ENCODE data around the gene DKK3. TPM values are rescaled to one million over a fixed set of nuclear protein-coding genes. Genes with fewer than 3 reads are reported as not detected.
A peak's percentile ranks its signal among the peaks of the same experiment; 100 is the strongest.

Gene DKK3
- polyA plus RNA-seq, 2 of the 4 experiments (the other 2 are of a cell fraction) = 18.4 to 20.8 TPM

- 91% methylated on average over 6 of the region's 6 CpGs for WGBS (ENCODE audit: missing lambda C conversion rate)
- POLR2A ChIA-PET = no interaction called here
- FAIRE-seq (no peak), ATAC-seq (no peak), DNase-seq (ENCODE audit: low read depth in 1 of 2, low spot score in 1 of 2) (no peak)
- Histone ChIP-seq H3K9me3 (no peaks in the 10 kb centered on the region), H3K4me2 (no peak overlapping the region), H3K4me1 (peaks cover 53% of the 10 kb centered on the region), H3K27ac (peak overlapping the region; percentile 40 to 71; a peak in 2 of 6 replicates), H3K4me3 (no peak overlapping the region)
- CTCF ChIA-PET = interaction anchor here (0.8 to 1.6 kb wide), 4 partner anchors 14 to 63 kb away, joined by 3 to 6 read pairs (median 4); no protein-coding TSS in a partner anchor
- TF ChIP-seq TFCP2L1 (CRISPR knock-in tag; IDR thresholded peaks at IDR 0.05) = no peak
- no peak for TF ChIP-seq PBX3 (IDR thresholded peaks at IDR 0.05)
- no peak for TF ChIP-seq RNF2 (IDR thresholded peaks at IDR 0.05; ENCODE audit: borderline replicate concordance, low read depth)
- TF ChIP-seq, protein P1, sequence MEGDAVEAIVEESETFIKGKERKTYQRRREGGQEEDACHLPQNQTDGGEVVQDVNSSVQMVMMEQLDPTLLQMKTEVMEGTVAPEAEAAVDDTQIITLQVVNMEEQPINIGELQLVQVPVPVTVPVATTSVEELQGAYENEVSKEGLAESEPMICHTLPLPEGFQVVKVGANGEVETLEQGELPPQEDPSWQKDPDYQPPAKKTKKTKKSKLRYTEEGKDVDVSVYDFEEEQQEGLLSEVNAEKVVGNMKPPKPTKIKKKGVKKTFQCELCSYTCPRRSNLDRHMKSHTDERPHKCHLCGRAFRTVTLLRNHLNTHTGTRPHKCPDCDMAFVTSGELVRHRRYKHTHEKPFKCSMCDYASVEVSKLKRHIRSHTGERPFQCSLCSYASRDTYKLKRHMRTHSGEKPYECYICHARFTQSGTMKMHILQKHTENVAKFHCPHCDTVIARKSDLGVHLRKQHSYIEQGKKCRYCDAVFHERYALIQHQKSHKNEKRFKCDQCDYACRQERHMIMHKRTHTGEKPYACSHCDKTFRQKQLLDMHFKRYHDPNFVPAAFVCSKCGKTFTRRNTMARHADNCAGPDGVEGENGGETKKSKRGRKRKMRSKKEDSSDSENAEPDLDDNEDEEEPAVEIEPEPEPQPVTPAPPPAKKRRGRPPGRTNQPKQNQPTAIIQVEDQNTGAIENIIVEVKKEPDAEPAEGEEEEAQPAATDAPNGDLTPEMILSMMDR (IDR thresholded peaks at IDR 0.05) = no peak
- TF ChIP-seq, protein P2, sequence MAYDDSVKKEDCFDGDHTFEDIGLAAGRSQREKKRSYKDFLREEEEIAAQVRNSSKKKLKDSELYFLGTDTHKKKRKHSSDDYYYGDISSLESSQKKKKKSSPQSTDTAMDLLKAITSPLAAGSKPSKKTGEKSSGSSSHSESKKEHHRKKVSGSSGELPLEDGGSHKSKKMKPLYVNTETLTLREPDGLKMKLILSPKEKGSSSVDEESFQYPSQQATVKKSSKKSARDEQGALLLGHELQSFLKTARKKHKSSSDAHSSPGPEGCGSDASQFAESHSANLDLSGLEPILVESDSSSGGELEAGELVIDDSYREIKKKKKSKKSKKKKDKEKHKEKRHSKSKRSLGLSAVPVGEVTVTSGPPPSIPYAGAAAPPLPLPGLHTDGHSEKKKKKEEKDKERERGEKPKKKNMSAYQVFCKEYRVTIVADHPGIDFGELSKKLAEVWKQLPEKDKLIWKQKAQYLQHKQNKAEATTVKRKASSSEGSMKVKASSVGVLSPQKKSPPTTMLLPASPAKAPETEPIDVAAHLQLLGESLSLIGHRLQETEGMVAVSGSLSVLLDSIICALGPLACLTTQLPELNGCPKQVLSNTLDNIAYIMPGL (CRISPR knock-in tag; IDR thresholded peaks at IDR 0.05; ENCODE audit: borderline replicate concordance) = no peak
- TF ChIP-seq FOSB (CRISPR knock-in tag; IDR thresholded peaks at IDR 0.05) = no peak
These were observed 12.8 kb downstream of the DKK3 start for GRCh38 chr11:11995601-11996000.

- Histone ChIP-seq H3K27ac (peak overlapping the region; percentile 71 to 80), H3K4me1 (peaks cover 52% of the 10 kb centered on the region), H3K4me3 (no peak overlapping the region), H3K9me3 (no peaks in the 10 kb centered on the region), H3K4me2 (peak overlapping the region; percentile 57)
- no peak for TF ChIP-seq ESRRA (IDR thresholded peaks at IDR 0.05; ENCODE audit: borderline replicate concordance, low read length)
- TF ChIP-seq, protein P3, sequence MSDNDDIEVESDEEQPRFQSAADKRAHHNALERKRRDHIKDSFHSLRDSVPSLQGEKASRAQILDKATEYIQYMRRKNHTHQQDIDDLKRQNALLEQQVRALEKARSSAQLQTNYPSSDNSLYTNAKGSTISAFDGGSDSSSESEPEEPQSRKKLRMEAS (IDR thresholded peaks at IDR 0.05) = peak; percentile 54; the same call in 1 of the 2 replicates
- TF ChIP-seq, protein P4, sequence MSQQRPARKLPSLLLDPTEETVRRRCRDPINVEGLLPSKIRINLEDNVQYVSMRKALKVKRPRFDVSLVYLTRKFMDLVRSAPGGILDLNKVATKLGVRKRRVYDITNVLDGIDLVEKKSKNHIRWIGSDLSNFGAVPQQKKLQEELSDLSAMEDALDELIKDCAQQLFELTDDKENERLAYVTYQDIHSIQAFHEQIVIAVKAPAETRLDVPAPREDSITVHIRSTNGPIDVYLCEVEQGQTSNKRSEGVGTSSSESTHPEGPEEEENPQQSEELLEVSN (IDR thresholded peaks at IDR 0.05; ENCODE audit: borderline replicate concordance, low read depth) = no peak
- no peak for TF ChIP-seq FOSL2 (IDR thresholded peaks at IDR 0.05)
- peak; percentile 57 for TF ChIP-seq FOSL2 (CRISPR knock-in tag; IDR thresholded peaks at IDR 0.05)
- TF ChIP-seq JUN (IDR thresholded peaks at IDR 0.05) = no peak
- TF ChIP-seq POLR2A (IDR thresholded peaks at IDR 0.05; ENCODE audit: low read length) = no peak
- no peak for TF ChIP-seq HOXB5 (CRISPR knock-in tag; IDR thresholded peaks at IDR 0.05)
- no peak for TF ChIP-seq ZSCAN20 (CRISPR knock-in tag; IDR thresholded peaks at IDR 0.05)
- no peak for TF ChIP-seq MYC (IDR thresholded peaks at IDR 0.05; ENCODE audit: borderline replicate concordance, low read length)
- TF ChIP-seq HES2 (IDR thresholded peaks at IDR 0.05) = no peak
- FAIRE-seq = no peak
- POLR2A ChIA-PET = interaction anchor here (1.0 to 1.2 kb wide), 2 partner anchors 12 to 17 kb away, joined by 4 to 8 read pairs; no protein-coding TSS in a partner anchor
- 8% methylated on average over 8 of the region's 8 CpGs for WGBS (ENCODE audit: missing lambda C conversion rate)
- ATAC-seq = peak; percentile 81 to 88
- CTCF ChIA-PET = interaction anchor here (0.6 to 1.7 kb wide), 5 partner anchors 12 to 195 kb away, joined by 3 to 4 read pairs (median 4); no protein-coding TSS in a partner anchor
- DNase-seq (ENCODE audit: low read depth in 1 of 2, low spot score in 1 of 2) = peak; percentile 46 to 75
These were observed 14.6 kb downstream of the DKK3 start for GRCh38 chr11:11993839-11994238.

Data from A549 (cell line).